Glomerular visceral epithelial cell (primary cell): ENCODE data around the gene C1QTNF3.
A peak's percentile ranks its signal among the peaks of the same experiment; 100 is the strongest.
"Not testable (repeated sequence)": the region's sequence is repeated elsewhere in the genome, so short reads cannot be mapped to it uniquely, and the experiment has no call there.

Experiments used
- DNase-seq: peaks from one replicate; pipeline ENCODE4 v3.0.0-alpha.2; 2016; ENCODE audit errors: extremely low spot score

C1QTNF3 gene

GRCh38 chr5:34022121-34022705 lies 20.8 kb downstream of the C1QTNF3 start:
- no peak for DNase-seq

- no peak for DNase-seq
Measured at GRCh38 chr5:34021334-34021733, 21.7 kb downstream of the C1QTNF3 start.

- no peak for DNase-seq
Measured at GRCh38 chr5:34020726-34021125, 22.3 kb downstream of the C1QTNF3 start.

- DNase-seq, result no peak
Measured at GRCh38 chr5:34017254-34017653, 25.8 kb downstream of the C1QTNF3 start.

GRCh38 chr5:34016750-34017149 lies 26.3 kb downstream of the C1QTNF3 start:
- no peak for DNase-seq

- DNase-seq, result no peak
Measured at GRCh38 chr5:34016222-34016621, 26.8 kb downstream of the C1QTNF3 start.

- DNase-seq, result no peak
Measured at GRCh38 chr5:34015120-34015822, 27.7 kb downstream of the C1QTNF3 start.

- DNase-seq, result no peak
Measured at GRCh38 chr5:34014626-34015025, 28.4 kb downstream of the C1QTNF3 start.

- no peak for DNase-seq
Measured at GRCh38 chr5:34013547-34013946, 29.5 kb downstream of the C1QTNF3 start.

- no peak for DNase-seq
Measured at GRCh38 chr5:34012791-34013190, 30.2 kb downstream of the C1QTNF3 start.

GRCh38 chr5:34011536-34011935 lies 31.5 kb downstream of the C1QTNF3 start:
- no peak for DNase-seq

- DNase-seq, result not testable (repeated sequence)
Measured at GRCh38 chr5:34010146-34010545, 32.9 kb downstream of the C1QTNF3 start.

GRCh38 chr5:34009610-34010009 lies 33.4 kb downstream of the C1QTNF3 start:
- DNase-seq, result no peak

- DNase-seq, result no peak
Measured at GRCh38 chr5:34008802-34009201, 34.2 kb downstream of the C1QTNF3 start.

- DNase-seq, result peak; percentile 98
Measured at GRCh38 chr5:34007621-34008600, 35.1 kb downstream of the C1QTNF3 start, which contains the start of gene AMACR. Gene AMACR (minus strand): TSS chr5:34008050. CDS start chr5:34008019, 31 bp downstream.

- DNase-seq, result no peak
Measured at GRCh38 chr5:34007201-34007620, 35.8 kb downstream of the C1QTNF3 start.

GRCh38 chr5:34005681-34006080 lies 37.3 kb downstream of the C1QTNF3 start:
- DNase-seq, result no peak

- DNase-seq, result peak; percentile 88
Measured at GRCh38 chr5:34005211-34005610, 37.8 kb downstream of the C1QTNF3 start.

GRCh38 chr5:34003941-34004340 lies 39.1 kb downstream of the C1QTNF3 start:
- DNase-seq, result no peak

GRCh38 chr5:34002629-34003328 lies 40.2 kb downstream of the C1QTNF3 start:
- peak; percentile 29 for DNase-seq

- DNase-seq, result peak; percentile 62
Measured at GRCh38 chr5:34001241-34001841, 41.7 kb downstream of the C1QTNF3 start.
